Smooth muscle cell (in vitro differentiated cells): ENCODE measurements around the gene RHOF. TPM values are rescaled to one million over a fixed set of nuclear protein-coding genes. Genes with fewer than 3 reads are reported as not detected.

Source experiments
- DNase-seq: peaks from one replicate; lab custom pipeline; 2025; ENCODE audit not compliant: unreplicated experiment; lab: John Stamatoyannopoulos, UW
- H2AFZ ChIP-seq: fragments of 200-600 bp; sonication (generic); 2 replicates; pipeline ENCODE4 v1.6.0; 2016; ENCODE audit warnings: antibody characterized with exemption, low read depth, mild to moderate bottlenecking
- H3F3A ChIP-seq: fragments of 200-600 bp; sonication (generic); 2 replicates; pipeline ENCODE4 v1.6.0; 2017; ENCODE audit warnings: antibody characterized with exemption, low read depth
- H3K27ac ChIP-seq: fragments of 200-600 bp; sonication (generic); 2 replicates; pipeline ENCODE4 v1.5.1; 2016; ENCODE audit warnings: low read depth, mild to moderate bottlenecking
- H3K27me3 ChIP-seq: fragments of 200-600 bp; sonication (generic); 2 replicates; pipeline ENCODE4 v1.6.1; 2016; ENCODE audit warnings: low read depth, mild to moderate bottlenecking
- H3K36me3 ChIP-seq: fragments of 200-600 bp; sonication (generic); 2 replicates; pipeline ENCODE4 v1.5.1; 2016; ENCODE audit warnings: low read depth
- H3K4me1 ChIP-seq: fragments of 200-600 bp; sonication (generic); 2 replicates; pipeline ENCODE4 v1.5.1; 2016; ENCODE audit warnings: low read depth
- H3K4me2 ChIP-seq: fragments of 200-600 bp; sonication (generic); 2 replicates; pipeline ENCODE4 v1.6.0; 2016; ENCODE audit warnings: mild to moderate bottlenecking
- H3K4me3 ChIP-seq: fragments of 200-600 bp; sonication (generic); 2 replicates; pipeline ENCODE4 v1.5.1; 2016; ENCODE audit warnings: mild to moderate bottlenecking
- H3K79me2 ChIP-seq: fragments of 200-600 bp; sonication (generic); 2 replicates; pipeline ENCODE4 v1.6.0; 2016; ENCODE audit warnings: low read depth, mild to moderate bottlenecking
- H3K9ac ChIP-seq: fragments of 200-600 bp; sonication (generic); 2 replicates; pipeline ENCODE4 v1.6.0; 2016; ENCODE audit warnings: low read depth
- H3K9me3 ChIP-seq: fragments of 200-600 bp; sonication (generic); replicated peaks from 2 replicates; pipeline ENCODE4 v1.5.1; 2016; ENCODE audit warnings: low read depth
- H4K20me1 ChIP-seq: fragments of 200-600 bp; sonication (generic); 2 replicates; pipeline ENCODE4 v1.6.0; 2016; ENCODE audit warnings: low read depth
- CTCF ChIP-seq: fragments of 200-600 bp; sonication (generic); IDR thresholded peaks from 2 replicates; pipeline ENCODE4 v1.5.1; 2017; ENCODE audit warnings: borderline replicate concordance, mild to moderate bottlenecking, antibody characterized with exemption; ENCODE audit not compliant: insufficient read depth, poor library complexity, severe bottlenecking
- WGBS: methylation state at CpG from one replicate; pipeline ENCODE4 v1.1.7; 2016; ENCODE audit warnings: low lambda C conversion rate; 5-methylcytosine and 5-hydroxymethylcytosine counted together
- polyA plus RNA-seq: library from polyadenylated mRNA; unstranded; fragments of >200 nt; fragmentation: Nextera tagmentation; extraction: Ambion mirVana; gene quantifications from 2 replicates; pipeline ENCODE4 v1.2.1, GENCODE V29; 2016
- total RNA-seq: library from RNA; depleted of rRNA; stranded (reverse); fragments of >200 nt; gene quantifications from 2 replicates; pipeline ENCODE4 v1.2.3, GENCODE V29; 2014

Gene RHOF
- total and polyA plus RNA-seq, 2 experiments from 2014 or later: 15.3 to 25.9 TPM

- H3K79me2 ChIP-seq: peaks cover 4% of the 10 kb centered on the region
- no peak overlapping the region for H3K9ac ChIP-seq
- H3K27me3 ChIP-seq: no peaks in the 10 kb centered on the region
- H3K9me3 ChIP-seq: no peaks in the 10 kb centered on the region
- H2AFZ ChIP-seq: no peak overlapping the region
- DNase-seq: no peak
- no peak for TF ChIP-seq CTCF
- peaks cover under 1% of the 10 kb centered on the region for H3K4me1 ChIP-seq
- H3F3A ChIP-seq: peaks cover 8% of the 10 kb centered on the region
- H3K36me3 ChIP-seq: no peaks in the 10 kb centered on the region
- peaks cover 63% of the 10 kb centered on the region for H4K20me1 ChIP-seq
- 95% methylated on average over 17 of the region's 17 CpGs for WGBS
- H3K27ac ChIP-seq: peak overlapping the region; percentile 23
- H3K4me3 ChIP-seq: no peak overlapping the region
- H3K4me2 ChIP-seq: no peak overlapping the region
Measured at GRCh38 chr12:121787063-121788025, 6.1 kb downstream of the RHOF start.

DNA sequence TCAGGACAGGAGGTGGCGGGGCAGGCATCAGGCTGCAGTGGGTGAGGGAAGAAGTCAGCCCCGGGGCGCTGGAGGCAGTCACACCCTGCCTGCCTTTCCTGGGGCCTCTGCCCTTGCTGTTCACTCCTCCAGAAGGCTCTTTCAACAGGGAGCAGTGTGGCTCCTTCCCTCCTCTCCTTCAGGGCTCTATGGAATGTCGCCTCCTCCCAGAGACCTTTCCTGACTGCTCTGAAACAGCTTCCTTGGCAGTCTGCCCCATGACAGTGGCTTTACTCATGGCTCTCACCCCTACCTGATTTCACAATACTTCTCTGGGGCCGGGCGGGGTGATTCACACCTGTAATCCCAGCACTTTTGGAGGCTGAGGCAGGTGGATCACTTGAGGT, 7.1 kb downstream of the RHOF start:
- no peak overlapping the region for H3K4me2 ChIP-seq

DNA sequence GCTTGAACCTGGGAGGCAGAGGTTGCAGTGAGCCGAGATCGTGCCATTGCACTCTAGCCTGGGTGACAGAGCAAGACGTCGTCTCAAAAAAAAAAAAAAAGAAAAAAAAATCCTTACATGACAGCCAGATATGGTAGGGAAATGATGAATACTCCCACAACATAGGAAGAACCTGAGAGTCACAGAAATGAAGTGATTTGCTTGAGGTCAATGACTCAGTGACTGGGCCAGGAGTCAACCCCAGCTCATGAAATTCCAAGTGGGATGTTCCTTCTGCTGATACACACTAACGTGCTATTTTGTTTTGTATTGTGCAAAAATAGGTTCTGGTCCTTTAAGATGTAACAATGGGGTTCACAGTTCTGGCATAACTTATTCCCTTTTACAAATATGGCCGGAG, 9.0 kb downstream of the RHOF start:
- DNase-seq: no peak
- Histone ChIP-seq H3K9me3 (no peaks in the 10 kb centered on the region), H2AFZ (no peak overlapping the region), H3F3A (peaks cover 5% of the 10 kb centered on the region), H4K20me1 (peaks cover 64% of the 10 kb centered on the region), H3K9ac (no peak overlapping the region), H3K36me3 (no peaks in the 10 kb centered on the region), H3K79me2 (peaks cover 4% of the 10 kb centered on the region), H3K27ac (peak overlapping the region; percentile 45), H3K4me3 (no peak overlapping the region), H3K4me2 (no peak overlapping the region), H3K27me3 (no peaks in the 10 kb centered on the region), H3K4me1 (peaks cover 7% of the 10 kb centered on the region)
- WGBS: 69% methylated on average over 6 of the region's 6 CpGs
- TF ChIP-seq CTCF: no peak

More for the DNA sequence above, 7.1 kb downstream of the RHOF start:
- no peak for DNase-seq
- Histone ChIP-seq H2AFZ (no peak overlapping the region), H3F3A (peaks cover 5% of the 10 kb centered on the region), H3K27ac (peak overlapping the region; percentile 23), H3K27me3 (no peaks in the 10 kb centered on the region), H4K20me1 (peaks cover 66% of the 10 kb centered on the region), H3K36me3 (no peaks in the 10 kb centered on the region), H3K9me3 (no peaks in the 10 kb centered on the region), H3K79me2 (peaks cover 4% of the 10 kb centered on the region), H3K4me1 (peaks cover 7% of the 10 kb centered on the region), H3K9ac (no peak overlapping the region), H3K4me3 (no peak overlapping the region)
- no peak for TF ChIP-seq CTCF
- WGBS: 81% methylated on average over 6 of the region's 6 CpGs
